ENCODE data around the gene CDX2.

CDX2 gene

DNA sequence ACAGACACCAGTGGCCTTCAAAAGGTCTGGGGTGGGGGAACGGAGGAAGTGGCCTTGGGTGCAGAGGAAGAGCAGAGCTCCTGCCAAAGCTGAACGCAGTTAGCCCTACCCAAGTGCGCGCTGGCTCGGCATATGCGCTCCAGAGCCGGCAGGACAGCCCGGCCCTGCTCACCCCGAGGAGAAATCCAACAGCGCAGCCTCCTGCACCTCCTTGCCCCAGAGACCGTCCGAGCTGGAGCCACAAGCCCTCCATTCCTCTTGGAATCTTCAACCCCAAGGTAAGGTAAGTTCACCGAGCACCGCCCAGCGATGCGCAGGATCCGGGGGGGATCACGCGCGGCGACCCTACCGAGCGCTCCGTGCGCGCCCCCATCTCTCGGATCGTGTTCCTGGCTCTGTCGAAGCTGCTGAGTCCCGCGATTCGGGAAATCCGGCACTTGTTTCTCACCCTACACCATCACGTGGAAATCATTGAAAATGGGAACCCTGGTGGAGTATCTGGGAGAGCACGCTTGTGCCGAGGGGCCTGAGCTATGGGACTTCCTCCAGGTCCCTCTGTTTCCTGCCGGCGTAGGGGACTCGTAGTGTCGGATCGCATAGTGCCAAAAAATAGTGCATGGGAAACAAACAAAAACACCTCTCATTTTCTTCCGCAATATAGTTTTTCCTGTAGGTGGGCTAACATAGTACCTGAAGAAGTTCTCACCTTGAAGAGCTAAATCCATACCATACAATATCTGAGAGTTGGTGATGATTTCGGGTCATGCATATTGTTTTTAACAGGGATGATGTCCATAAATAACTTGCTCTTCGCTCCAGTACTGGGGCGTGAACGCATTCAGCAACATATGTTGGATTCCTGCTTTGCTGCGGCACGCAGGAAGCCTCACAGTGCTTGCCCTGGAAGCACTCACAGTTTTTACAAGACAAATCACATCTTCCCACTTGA, 40.0 kb downstream of the CDX2 start:
- no peak for DNase-seq (ENCODE audit: low spot score)

DNA sequence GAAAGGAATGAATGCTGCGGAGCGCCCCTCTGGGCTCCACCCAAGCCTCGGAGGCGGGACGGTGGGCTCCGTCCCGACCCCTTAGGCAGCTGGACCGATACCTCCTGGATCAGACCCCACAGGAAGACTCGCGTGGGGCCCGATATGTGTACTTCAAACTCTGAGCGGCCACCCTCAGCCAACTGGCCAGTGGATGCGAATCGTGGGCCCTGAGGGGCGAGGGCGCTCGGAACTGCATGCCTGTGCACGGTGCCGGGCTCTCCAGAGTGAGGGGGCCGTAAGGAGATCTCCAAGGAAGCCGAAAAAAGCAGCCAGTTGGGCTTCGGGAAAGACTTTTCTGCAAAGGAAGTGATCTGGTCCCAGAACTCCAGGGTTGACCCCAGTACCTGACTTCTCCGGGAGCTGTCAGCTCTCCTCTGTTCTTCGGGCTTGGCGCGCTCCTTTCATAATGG, 40.7 kb downstream of the CDX2 start:
- DNase-seq (ENCODE audit: low spot score) = no peak

DNA sequence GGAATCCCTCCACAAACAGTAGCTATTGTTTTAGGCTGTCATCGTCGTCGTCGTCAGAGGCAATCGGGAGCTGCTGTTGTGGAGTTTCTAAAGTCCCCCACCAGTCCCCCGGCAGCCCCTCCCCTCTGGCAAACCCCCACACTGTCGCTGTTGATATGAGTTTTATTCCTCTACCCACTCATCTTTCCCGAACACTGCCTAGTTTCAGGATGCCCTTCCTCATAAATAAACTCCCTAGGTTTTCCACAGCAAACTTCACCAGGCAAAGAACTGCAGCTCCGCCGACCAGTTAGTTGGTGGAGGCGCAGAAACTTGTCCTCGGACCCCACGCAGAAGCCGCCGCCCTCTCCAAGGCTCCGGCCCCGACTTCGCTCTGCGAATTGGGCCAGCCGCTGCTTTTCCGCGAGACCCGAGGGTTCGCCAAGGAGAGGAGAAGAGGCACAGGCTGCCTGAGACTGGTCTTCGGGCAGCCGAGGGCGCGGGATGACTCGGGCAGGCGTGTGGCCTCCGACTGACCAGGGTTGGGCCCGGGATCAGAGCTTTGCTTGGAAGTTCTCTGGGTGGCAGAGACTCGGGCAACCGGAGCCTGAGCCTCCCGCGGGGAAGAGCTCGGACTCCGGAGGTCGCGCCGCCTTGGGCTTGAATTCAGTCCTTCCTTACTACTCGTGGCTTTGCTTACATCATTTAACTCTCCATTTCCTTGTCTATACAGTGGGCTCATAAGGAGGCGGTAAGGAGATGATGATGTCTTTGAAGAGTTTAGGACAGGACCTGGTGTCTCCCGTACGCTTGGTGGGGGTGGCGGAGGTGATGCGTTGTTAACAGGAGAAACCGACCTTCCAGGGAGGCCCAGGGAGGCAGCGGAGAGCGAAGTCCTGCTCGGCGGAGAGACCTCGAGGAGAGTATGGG, 41.4 kb downstream of the CDX2 start:
- no peak for DNase-seq (ENCODE audit: low spot score)

DNA sequence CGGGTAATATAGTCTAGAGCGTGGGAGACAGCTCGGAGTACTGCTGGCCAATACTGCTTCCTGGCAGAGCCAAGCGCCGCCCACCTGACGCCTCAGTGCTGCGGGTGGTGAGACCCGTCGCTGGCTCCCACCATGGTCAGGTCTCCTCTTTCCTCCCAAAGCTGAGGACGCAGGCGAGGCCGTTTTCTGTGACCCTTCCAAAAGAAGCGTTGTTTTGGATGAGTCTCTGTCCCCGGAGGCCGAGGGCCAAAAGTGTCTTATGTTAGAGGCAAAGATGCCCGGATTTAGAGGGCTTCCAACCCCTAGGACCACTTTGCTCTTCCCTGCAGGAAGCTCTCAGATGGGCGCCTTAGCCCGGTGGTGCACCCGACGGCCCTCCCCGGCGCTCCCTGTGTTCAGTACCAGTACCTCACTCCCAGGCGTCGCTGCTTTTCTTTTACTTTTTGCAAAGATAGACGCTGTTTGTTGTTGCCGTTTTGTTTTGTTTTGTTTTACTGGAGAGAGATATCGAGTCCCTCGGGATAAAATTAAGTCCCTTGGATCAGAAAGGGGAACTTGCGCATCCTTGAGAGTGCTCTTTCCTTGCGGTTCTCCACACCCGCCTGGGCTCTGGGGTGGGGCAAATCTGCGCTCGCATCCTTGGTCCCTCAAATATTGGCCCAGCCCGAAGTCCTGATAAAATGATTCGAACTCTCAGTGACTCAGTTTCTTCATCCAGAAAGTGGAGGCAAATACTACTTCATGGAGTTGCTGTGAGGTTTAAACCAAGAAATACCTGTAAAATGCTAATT, 42.3 kb downstream of the CDX2 start:
- no peak for DNase-seq (ENCODE audit: low spot score)

DNA sequence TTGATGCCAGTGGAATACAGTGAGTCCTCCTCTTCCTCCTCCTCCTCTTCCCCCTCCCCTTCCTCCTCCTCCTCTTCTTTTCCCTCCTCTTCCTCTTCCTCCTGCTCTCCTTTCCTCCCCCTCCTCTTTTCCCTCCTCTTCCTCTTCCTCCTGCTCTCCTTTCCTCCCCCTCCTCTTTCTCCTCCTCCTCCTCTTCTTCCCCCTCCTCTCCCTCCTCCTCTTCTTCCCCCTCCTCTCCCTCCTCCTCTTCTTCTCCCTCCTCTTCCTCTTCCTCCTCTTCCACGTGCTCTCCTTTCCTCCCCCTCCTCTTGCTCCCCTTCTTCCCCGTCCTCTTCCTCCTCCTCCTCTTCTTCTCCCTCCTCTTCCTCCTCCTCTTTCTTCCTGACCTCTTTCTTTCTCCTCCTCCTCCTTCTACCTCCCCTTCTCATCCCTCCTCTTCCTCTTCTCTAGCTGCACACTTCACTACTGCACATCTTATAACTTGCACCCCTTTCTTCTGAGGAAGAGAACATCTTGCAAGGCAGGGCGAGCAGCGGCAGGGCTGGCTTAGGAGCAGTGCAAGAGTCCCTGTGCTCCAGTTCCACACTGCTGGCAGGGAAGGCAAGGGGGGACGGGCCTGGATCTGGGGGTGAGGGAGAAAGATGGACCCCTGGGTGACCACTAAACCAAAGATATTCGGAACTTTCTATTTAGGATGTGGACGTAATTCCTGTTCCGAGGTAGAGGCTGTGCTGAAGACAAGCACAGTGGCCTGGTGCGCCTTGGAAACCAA, 43.7 kb downstream of the CDX2 start:
- no peak for DNase-seq (ENCODE audit: low spot score)

DNA sequence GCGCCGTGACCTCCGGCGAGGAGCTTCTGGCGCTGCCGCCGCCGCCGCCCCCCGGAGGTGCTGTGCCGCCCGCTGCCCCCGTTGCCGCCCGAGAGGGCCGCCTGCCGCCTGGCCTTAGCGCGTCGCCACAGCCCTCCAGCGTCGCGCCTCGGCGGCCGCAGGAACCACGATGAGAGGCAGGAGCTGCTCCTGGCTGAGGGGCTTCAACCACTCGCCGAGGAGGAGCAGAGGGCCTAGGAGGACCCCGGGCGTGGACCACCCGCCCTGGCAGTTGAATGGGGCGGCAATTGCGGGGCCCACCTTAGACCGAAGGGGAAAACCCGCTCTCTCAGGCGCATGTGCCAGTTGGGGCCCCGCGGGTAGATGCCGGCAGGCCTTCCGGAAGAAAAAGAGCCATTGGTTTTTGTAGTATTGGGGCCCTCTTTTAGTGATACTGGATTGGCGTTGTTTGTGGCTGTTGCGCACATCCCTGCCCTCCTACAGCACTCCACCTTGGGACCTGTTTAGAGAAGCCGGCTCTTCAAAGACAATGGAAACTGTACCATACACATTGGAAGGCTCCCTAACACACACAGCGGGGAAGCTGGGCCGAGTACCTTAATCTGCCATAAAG, 44.5 kb downstream of the CDX2 start:
- DNase-seq (ENCODE audit: low spot score) = no peak

DNA sequence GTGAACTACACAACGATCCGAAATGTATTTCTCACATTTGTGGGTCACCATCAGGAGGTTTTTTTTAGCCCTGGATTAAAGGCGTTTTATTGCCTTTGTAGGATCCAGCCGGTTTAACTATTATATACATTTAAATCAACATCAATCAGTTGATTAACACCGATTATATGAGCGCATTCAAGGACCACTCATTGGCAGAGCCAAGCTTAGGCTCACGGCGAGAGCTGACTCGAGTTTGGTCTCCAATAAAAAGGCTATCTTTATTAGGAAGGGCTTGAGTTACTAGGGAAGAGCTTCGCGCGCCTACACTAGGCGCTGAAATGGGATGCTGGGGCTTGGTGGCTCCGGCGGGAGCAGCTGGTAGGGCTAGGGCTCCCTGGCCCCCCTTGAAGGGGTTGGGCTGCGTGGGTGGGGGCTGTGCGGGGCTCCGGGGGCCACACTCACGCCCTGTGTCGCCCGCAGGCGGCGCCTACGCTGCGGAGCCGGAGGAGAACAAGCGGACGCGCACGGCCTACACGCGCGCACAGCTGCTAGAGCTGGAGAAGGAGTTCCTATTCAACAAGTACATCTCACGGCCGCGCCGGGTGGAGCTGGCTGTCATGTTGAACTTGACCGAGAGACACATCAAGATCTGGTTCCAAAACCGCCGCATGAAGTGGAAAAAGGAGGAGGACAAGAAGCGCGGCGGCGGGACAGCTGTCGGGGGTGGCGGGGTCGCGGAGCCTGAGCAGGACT, 45.2 kb downstream of the CDX2 start:
- no peak for DNase-seq (ENCODE audit: low spot score)

DNA sequence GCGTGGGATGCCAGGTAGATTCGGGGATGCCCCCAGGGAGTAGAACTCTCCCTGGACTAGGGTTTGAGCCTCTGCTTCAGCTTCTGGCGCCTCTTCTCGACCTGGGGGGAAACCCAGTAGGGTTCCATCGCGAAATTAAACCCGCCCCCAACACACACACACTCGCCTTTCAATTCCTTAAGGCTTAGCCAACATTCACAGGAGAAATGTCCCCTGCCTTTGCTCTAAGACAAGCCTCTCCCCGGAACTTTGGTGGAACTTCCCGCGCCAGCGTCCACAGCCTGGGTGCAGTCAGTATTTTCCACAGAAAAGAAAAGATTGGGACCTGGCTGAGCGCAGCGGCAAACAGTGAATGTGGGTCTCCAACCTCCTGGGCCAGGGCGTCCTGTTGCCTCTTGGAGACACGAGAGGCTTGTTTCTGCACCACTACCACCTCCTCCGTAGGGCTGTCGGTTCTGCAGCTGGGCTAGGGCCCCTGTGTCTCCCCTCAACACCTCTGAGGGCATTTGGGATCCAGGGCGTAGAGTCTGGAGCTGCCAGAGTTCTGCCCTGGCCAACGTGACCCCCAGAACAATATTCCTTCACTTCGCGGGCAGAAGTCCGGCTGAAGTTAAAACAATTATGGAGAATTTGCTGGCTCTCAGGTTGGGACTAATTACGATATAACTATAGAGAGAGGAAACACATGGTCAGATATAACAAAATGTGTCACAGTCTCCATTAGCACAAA, 46.1 kb downstream of the CDX2 start:
- DNase-seq (ENCODE audit: low spot score) = no peak

DNA sequence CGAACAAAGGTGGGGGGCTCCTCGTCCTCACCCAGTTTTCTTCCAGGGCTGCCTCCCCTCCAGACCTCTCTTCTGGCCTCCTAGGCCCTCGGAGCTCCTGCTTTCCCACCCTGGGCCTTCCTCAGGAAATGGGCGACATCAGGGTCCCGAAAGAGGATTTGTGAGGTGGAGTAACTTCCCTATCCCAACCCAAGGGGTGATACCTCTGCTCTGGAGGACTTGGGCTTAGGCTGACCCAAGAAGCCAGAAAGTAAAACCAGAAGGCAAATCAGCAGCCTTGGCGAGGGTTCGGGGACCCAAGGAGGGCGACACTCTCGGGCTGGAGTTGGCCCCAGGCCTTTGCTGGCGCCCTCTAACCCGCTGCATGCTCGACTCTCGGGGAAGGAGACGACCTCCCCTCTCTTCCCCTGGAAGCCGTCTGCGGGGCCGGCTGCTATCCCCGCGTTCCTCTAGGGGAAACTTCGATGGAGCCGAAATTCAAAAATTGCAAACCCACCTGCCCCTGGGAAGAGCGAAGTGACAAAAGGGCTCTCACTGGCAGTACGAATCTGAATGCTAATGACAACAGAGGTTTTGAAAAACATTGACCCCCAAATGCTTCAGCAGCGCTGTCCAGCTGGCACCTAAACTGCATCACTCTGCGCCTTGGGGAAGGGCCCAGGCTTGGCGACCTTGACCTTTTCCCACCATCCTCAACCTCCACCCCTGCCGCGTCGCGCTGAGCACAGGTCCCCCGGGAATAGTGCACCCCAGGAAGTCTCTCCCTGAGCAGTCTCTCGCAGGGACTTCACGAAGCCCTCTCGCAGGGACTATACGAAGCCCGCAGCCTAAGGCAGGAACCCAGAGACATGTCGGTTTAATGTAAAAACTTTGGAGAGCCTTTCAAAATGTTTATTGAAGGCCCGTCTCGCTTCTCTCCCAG, 46.9 kb downstream of the CDX2 start:
- no peak for DNase-seq (ENCODE audit: low spot score)

DNA sequence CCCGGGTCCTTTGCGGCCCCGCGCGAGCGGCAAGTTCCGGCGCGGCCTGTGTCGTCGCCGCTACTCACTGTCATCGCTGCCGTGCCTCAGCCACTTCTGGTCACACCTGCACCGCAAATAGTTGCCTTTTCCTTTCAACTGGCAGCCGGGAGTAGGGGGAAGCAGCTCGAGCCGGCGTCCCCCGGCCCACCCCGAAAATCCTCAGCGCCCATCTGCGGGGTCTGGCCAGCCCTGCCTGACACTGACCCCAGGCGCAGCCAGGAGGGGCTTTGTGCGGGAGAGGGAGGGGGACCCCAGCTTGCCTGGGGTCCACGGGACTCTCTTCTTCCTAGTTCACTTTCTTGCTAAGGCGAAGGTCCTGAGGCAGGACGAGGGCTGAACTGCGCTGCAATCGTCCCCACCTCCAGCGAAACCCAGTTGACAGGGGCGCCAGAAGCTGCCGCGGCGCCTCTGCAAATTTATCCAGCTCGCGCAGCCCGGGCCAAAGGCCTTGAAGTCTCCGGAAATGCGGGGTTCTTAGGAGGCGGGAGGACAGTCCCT, 47.6 kb downstream of the CDX2 start:
- no peak for DNase-seq (ENCODE audit: low spot score)

DNA sequence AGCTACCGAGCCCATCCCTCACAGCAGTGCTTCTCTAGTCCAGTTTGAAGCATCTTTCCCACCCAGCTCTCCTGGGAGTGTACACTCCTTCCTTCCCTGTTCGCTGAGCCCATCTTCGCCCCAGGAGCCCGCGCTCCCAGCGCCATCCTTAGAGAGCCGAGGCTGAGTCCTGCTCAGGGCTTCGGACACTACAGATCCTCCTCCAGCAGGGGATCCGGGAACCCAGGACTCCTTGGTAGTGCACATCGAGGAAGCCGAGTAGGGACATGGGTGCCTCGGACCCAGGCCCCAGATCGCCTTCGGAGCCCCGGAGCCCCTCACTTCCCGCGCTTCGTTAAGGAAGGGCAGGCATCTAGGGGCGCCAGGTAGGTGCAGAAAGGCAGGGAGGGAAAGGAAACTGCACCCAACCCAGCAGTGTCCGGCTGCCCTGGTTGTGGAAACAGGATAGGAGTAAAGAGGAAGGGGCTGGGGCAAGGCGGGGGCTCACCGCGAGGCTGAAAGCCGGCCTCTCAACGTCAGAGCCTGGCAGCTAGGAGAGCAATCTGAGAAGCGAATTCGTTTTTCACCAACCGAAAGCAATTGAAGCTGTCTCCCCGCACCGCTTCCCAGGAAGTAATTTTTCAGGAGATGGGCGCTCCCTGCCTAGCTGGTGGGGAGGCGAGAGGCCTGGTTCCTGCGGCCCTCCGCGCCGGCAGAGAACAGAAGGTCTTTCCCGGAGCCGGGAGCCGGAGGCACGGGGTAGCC, 48.3 kb downstream of the CDX2 start:
- no peak for DNase-seq (ENCODE audit: low spot score)

DNA sequence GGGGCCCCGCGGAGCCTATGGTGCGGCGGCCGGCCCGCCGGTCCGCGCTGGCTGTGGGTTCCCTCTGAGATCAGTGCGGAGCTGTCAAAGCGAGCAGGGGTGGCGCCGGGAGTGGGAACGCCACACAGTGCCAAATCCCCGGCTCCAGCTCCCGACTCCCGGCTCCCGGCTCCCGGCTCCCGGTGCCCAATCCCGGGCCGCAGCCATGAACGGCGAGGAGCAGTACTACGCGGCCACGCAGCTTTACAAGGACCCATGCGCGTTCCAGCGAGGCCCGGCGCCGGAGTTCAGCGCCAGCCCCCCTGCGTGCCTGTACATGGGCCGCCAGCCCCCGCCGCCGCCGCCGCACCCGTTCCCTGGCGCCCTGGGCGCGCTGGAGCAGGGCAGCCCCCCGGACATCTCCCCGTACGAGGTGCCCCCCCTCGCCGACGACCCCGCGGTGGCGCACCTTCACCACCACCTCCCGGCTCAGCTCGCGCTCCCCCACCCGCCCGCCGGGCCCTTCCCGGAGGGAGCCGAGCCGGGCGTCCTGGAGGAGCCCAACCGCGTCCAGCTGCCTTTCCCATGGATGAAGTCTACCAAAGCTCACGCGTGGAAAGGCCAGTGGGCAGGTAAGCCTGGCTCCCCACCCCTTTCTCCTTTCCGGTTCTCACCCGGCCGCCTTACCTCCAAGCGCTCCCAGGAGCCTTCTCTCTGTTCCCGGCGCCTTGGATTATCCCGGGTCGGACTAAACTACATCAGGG, 49.0 kb downstream of the CDX2 start, which contains the start of gene PDX1:
TSS of gene PDX1 (plus strand) at position 67 of the 743 bp plus-strand sequence. CDS start at position 206, 139 bp downstream.
- DNase-seq (ENCODE audit: low spot score) = no peak

DNA sequence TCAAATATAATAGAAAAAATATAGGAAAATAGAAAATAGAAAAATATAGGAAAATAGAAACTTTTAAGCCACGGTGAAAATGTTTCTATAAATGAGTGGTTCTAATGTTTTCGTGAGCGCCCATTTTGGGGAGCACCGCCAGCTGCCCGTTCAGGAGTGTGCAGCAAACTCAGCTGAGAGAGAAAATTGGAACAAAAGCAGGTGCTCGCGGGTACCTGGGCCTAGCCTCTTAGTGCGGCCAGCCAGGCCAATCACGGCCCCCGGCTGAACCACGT, 49.5 kb downstream of the CDX2 start:
- no peak for DNase-seq (ENCODE audit: low spot score)

DNA sequence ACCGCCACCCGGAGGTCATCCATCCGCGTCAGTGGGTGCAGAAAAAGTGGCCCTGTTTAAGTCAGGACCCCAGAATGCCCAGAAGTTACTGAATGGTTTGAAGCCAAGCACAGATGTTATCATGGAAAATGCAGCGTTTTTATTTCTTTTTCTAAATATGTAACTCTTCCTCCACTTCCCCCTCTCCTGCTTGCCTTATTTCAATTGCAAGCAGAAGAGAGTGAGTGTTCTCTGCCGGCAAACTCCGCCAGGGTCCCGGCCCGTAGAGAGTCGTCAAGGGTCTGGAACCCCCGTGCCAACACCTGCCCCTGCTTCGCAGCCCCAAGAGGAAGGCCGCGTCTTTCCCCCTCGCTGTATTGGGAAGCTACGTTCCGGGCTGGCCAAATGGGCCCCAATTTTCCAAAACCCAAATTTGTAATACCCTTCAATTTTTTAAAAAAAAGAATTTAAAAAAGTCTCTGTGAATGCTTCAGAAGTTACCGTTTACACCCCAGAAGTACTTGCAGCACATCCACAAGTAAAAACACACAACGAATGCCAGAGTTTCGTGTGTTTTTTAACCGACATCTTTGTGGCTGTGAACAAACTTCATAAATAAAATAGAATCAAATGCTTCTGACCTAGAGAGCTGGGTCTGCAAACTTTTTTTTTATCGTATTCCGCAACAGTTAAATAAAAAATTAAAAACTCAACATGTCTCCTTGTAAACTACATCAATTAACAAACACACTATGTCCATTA, 50.0 kb downstream of the CDX2 start:
- DNase-seq (ENCODE audit: low spot score) = no peak

DNA sequence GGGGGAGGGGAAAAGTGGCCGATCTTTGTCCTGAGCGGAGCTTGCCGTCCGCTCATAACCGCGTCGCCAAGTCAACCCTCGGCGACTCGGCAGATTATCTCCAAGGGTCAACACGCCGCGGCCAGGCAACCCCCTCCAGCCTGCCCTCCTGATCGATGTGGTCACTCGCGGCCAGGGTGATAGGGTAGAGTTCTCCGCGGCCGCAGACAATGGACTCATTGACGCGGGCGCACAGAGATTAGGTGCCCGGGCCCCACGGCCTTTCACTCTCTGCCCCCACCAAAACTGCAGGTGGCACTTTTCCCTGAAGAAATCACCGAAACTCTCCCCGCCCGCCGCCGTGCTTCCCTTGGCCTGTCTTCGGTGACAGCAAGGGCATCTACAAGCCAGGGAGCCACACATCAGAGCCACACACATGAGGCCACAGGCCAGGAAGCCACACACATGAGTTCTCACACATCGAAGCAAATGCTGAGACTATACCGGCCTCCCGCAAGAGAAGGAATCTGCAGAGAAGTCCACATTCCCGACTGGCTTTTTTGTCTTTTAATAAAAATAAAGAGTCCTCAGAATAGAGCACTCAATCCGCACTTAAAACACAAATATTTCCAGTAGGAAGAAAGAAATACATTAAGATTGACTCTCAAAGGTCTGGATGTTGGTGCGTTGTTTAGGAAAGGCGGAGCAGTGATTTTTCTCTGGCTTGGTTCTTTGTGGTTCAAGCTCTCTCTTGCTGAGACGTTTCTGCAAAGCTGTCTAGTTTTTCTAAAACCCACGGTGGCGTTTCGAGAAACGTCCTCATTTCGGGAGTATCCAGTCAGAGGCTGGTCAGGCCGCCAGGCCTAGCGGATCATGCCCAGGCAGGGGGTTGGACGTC, 50.8 kb downstream of the CDX2 start:
- DNase-seq (ENCODE audit: low spot score) = no peak

All from left forelimb (tissue), 1 donor.